RWPE2 (cell line): ENCODE results near the gene MITF.

Source experiments
- ATAC-seq: fragments of 200-7000 bp; cut with Tn5 transposase; 3 replicates; pipeline ENCODE4 v1.9.1; 2021; ENCODE audit warnings: low read depth
- DNase-seq: peaks from one replicate; pipeline ENCODE4 v3.0.0-alpha.2; 2020; ENCODE audit warnings: low spot score
- H3K27ac ChIP-seq: fragments of 450-650 bp; 2 replicates; pipeline ENCODE4 v1.5.1; 2017; ENCODE audit warnings: mild to moderate bottlenecking; ENCODE audit not compliant: poor library complexity, severe bottlenecking
- H3K27me3 ChIP-seq: fragments of 250-450 bp; sonication (Bioruptor Pico); 2 replicates; pipeline ENCODE4 v1.5.1; 2021; ENCODE audit warnings: mild to moderate bottlenecking, moderate library complexity; ENCODE audit not compliant: insufficient read depth, poor library complexity, severe bottlenecking
- H3K36me3 ChIP-seq: fragments of 250-450 bp; sonication (Bioruptor Pico); 2 replicates; pipeline ENCODE4 v1.5.1; 2020; ENCODE audit warnings: low read depth, mild to moderate bottlenecking, moderate library complexity
- H3K4me1 ChIP-seq: fragments of 250-450 bp; sonication (Bioruptor Pico); 2 replicates; pipeline ENCODE4 v1.5.1; 2021; ENCODE audit warnings: mild to moderate bottlenecking, moderate library complexity; ENCODE audit not compliant: insufficient read depth, poor library complexity, severe bottlenecking
- H3K4me3 ChIP-seq: fragments of 250-450 bp; sonication (Bioruptor Pico); 2 replicates; pipeline ENCODE4 v1.5.1; 2021; ENCODE audit warnings: mild to moderate bottlenecking, moderate library complexity; ENCODE audit not compliant: severe bottlenecking
- H3K9me3 ChIP-seq: fragments of 250-450 bp; sonication (Bioruptor Pico); 2 replicates; pipeline ENCODE4 v1.5.1; 2021; ENCODE audit warnings: mild to moderate bottlenecking, moderate library complexity; ENCODE audit not compliant: severe bottlenecking
- CTCF ChIP-seq: fragments of 450-650 bp; IDR thresholded peaks from one replicate; pipeline ENCODE4 v1.5.1; 2017; ENCODE audit warnings: mild to moderate bottlenecking, moderate library complexity; ENCODE audit not compliant: poor library complexity, severe bottlenecking

MITF gene

GRCh38 chr3:69853027-69853426 is 113.8 kb downstream of the MITF start:
- H3K36me3 ChIP-seq = no peaks in the 10 kb centered on the region
- no peak overlapping the region for H3K4me3 ChIP-seq
- ATAC-seq (no peak), DNase-seq (no peak)
- H3K4me1 ChIP-seq = no peaks in the 10 kb centered on the region
- no peak overlapping the region for H3K27ac ChIP-seq
- H3K9me3 ChIP-seq = no peaks in the 10 kb centered on the region
- peaks cover 4% of the 10 kb centered on the region for H3K27me3 ChIP-seq
- no peak for TF ChIP-seq CTCF

DNA sequence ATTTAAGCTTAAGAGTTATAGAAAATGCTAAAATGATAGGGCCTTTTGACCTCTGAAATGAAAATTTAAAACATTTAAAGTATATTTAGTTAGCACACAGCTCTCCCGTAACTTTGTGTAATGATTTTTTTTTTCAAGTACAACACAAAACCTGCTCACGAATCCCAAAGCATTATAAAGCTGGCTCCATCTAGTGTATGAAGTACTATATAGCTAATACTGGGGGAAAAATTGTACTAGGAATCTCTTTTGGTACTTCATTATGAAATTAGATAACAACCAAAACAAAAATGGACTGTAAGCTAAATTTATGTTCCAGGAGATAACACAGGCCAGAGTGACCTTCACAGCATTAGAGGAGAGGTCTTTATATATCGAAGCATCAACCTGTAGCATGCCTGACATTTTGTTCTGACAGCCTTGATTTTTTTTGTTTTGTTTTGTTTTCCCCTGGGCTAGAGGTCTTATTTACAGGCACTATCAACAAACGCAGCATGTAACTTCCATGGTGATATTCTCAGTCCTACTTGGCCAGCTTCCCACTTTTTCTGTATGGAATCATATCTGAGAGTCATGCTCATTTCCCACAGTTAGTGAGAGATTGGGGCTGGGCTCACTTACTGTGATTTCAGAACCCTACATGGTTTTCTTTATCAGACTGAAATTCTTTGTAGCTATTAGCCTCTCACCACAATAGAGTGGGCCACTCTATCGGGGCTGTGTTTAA is 116.3 kb downstream of the MITF start:
- Histone ChIP-seq H3K4me3 (no peak overlapping the region), H3K4me1 (peaks cover 5% of the 10 kb centered on the region), H3K36me3 (no peaks in the 10 kb centered on the region), H3K27me3 (peaks cover 4% of the 10 kb centered on the region), H3K9me3 (no peaks in the 10 kb centered on the region), H3K27ac (no peak overlapping the region)
- DNase-seq = no peak
- ATAC-seq = peak; percentile 42; the same call in 2 of the 3 replicates
- peak; percentile 74 for TF ChIP-seq CTCF

DNA sequence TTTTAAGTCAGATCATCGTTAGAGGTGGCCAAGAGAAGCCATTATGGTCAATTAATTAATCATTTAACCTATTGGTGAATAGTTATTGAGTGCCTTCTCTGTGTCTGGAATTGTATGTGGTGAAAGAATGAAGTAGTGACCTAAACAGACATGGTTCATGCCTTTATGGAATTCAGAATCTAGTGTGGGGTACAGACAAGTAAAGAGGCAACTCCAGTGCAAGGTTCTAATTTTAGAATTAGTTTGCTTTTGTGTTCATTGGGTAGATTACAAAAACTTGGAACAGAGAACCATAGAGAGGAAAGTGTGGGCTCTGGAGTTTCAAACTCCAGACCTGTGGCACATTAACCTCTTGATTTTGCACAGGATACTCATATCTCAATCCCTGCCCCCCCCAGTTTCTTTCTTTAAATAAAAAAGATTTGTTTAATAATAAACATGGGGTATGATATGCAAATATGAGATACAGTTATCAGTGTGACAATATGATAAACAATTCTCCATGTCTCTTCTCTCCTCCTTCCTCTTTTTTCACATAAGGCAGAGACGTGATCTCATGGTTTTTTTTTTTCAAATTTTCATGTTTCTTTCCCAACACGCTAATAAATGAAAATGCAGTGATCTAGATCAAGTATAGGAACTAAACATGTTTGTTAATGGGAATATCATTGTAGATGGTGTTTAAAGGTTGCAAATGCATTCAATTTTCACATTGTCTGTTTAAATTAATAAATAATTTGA is 117.9 kb downstream of the MITF start:
- Histone ChIP-seq H3K27me3 (peaks cover 4% of the 10 kb centered on the region), H3K36me3 (no peaks in the 10 kb centered on the region), H3K9me3 (no peaks in the 10 kb centered on the region), H3K4me3 (no peak overlapping the region), H3K27ac (no peak overlapping the region), H3K4me1 (peaks cover 5% of the 10 kb centered on the region)
- ATAC-seq (no peak), DNase-seq (no peak)
- no peak for TF ChIP-seq CTCF

- Histone ChIP-seq H3K4me3 (no peak overlapping the region), H3K27me3 (peaks cover 4% of the 10 kb centered on the region), H3K27ac (no peak overlapping the region), H3K36me3 (no peaks in the 10 kb centered on the region), H3K9me3 (no peaks in the 10 kb centered on the region), H3K4me1 (peaks cover 25% of the 10 kb centered on the region)
- no peak for TF ChIP-seq CTCF
- DNase-seq = no peak
- no peak for ATAC-seq
Measured at GRCh38 chr3:69861556-69861955, 122.3 kb downstream of the MITF start.

DNA sequence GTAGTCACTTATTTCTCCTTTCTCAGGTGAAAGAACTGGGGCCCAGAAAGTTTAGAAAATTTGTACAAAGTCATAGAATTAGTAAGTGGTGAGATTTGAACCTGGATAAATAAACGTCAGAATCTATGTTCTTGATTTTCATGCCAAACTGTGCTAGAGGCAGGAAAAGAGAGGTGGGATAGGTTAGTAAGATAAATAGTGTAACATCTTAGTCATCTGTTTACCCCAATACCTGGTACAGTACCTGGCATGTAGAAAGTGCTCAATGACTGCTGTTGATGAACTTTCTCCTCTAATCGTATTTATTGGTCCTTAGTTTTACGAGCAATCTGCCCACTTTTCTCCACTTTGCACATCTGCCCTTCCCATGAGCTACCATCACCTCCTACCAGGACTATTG is 124.9 kb downstream of the MITF start:
- Histone ChIP-seq H3K36me3 (no peaks in the 10 kb centered on the region), H3K9me3 (no peaks in the 10 kb centered on the region), H3K4me3 (no peak overlapping the region), H3K4me1 (peaks cover 41% of the 10 kb centered on the region), H3K27me3 (no peaks in the 10 kb centered on the region), H3K27ac (no peak overlapping the region)
- no peak for TF ChIP-seq CTCF
- ATAC-seq (no peak), DNase-seq (no peak)
